Fibroblast of the aortic adventitia (primary cell): ENCODE measurements around the gene CD164L2. TPM values are rescaled to one million over a fixed set of nuclear protein-coding genes. Genes with fewer than 3 reads are reported as not detected.
"Not testable (repeated sequence)": the region's sequence is repeated elsewhere in the genome, so short reads cannot be mapped to it uniquely, and the experiment has no call there.

Experiments used
- DNase-seq: peaks from one replicate; pipeline ENCODE4 v3.0.0-alpha.2; 2010; ENCODE audit warnings: low read depth
- H3K4me3 ChIP-seq: 2 replicates; pipeline ENCODE4 v1.5.1; 2011; ENCODE audit warnings: low read depth, mild to moderate bottlenecking, control low read depth, low read length, moderate library complexity
- total RNA-seq: library from RNA; depleted of rRNA; stranded (reverse); fragments of >200 nt; gene quantifications from 2 replicates; pipeline ENCODE4 v1.2.3, GENCODE V29; 2012; ENCODE audit warnings: low replicate concordance
- TF ChIP-seq, protein P1 (sequence below): IDR thresholded peaks from 2 replicates; pipeline ENCODE4 v1.5.1; 2011; ENCODE audit warnings: mild to moderate bottlenecking, low read length, control low read depth, inconsistent platforms; ENCODE audit not compliant: insufficient read depth

CD164L2 gene
- total RNA-seq, 1 donor: not detected

DNA sequence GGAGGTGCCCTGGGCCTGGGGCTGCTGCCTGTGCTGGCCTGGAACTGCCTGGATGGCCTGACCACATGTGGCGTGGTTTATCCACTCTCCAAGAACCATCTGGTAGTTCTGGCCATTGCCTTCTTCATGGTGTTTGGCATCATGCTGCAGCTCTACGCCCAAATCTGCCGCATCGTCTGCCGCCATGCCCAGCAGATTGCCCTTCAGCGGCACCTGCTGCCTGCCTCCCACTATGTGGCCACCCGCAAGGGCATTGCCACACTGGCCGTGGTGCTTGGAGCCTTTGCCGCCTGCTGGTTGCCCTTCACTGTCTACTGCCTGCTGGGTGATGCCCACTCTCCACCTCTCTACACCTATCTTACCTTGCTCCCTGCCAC is 11.1 kb upstream of the CD164L2 start:
- TF ChIP-seq, protein P1, sequence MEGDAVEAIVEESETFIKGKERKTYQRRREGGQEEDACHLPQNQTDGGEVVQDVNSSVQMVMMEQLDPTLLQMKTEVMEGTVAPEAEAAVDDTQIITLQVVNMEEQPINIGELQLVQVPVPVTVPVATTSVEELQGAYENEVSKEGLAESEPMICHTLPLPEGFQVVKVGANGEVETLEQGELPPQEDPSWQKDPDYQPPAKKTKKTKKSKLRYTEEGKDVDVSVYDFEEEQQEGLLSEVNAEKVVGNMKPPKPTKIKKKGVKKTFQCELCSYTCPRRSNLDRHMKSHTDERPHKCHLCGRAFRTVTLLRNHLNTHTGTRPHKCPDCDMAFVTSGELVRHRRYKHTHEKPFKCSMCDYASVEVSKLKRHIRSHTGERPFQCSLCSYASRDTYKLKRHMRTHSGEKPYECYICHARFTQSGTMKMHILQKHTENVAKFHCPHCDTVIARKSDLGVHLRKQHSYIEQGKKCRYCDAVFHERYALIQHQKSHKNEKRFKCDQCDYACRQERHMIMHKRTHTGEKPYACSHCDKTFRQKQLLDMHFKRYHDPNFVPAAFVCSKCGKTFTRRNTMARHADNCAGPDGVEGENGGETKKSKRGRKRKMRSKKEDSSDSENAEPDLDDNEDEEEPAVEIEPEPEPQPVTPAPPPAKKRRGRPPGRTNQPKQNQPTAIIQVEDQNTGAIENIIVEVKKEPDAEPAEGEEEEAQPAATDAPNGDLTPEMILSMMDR: no peak
- H3K4me3 ChIP-seq: no peak overlapping the region
- no peak for DNase-seq

DNA sequence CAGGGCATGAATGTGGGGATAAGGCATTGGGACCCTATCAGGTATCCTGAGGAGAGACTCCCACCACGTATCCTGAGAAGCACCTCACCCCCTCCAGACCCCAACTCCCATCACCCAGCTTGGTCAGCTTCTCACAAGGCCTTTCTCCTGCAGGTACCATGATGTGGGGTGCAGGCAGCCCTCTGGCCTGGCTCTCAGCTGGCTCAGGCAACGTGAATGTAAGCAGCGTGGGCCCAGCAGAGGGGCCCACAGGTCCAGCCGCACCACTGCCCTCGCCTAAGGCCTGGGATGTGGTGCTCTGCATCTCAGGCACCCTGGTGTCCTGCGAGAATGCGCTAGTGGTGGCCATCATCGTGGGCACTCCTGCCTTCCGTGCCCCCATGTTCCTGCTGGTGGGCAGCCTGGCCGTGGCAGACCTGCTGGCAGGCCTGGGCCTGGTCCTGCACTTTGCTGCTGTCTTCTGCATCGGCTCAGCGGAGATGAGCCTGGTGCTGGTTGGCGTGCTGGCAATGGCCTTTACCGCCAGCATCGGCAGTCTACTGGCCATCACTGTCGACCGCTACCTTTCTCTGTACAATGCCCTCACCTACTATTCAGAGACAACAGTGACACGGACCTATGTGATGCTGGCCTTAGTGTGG is 10.6 kb upstream of the CD164L2 start:
- TF ChIP-seq, protein P1: no peak

DNA sequence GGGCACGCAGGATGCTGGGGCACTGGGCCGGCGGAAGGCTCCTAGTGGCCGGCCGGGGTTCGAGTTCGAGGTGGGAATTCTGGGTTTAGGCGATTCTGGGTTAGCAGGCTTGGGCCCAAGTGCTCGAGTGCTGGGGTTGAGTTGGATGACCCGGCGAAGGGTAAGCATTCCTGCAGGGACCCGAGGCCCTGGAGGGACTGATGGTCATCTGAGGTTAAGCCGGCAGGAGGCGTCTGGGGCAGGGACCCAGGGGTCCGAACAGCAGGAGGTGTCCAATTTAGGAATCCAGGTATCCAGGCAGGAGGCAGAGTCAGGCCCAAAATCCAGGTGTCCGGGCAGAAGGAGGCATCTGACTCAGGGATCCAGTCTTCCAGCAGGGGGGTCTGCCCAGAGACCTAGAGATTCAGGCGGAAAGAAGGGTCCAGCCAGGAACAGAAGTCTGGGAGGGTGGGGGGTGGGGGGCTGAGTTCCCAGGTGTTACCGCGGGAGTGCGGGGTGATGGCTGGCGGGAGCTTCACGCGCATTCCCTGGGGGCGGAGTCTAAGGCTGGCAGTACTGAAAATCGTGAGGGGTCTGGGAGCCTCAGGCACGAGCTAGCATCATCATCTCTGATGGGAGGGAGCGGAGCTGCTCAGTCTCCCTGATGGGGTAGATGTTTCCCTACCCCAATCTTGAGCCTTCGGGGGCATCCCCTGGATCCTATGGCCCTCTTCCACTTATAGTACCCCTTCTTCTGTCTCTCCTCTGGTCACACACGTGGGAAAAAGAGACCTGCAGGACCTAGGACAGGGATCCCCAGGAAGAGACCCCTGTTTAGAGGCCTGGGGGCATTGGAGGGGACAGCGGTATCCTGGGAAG is 9.9 kb upstream of the CD164L2 start:
- TF ChIP-seq, protein P1: peak; percentile 20
- no peak for DNase-seq
- peak overlapping the region; percentile 71 for H3K4me3 ChIP-seq

More for the DNA sequence above, 10.6 kb upstream of the CD164L2 start:
- no peak for DNase-seq
- no peak overlapping the region for H3K4me3 ChIP-seq

DNA sequence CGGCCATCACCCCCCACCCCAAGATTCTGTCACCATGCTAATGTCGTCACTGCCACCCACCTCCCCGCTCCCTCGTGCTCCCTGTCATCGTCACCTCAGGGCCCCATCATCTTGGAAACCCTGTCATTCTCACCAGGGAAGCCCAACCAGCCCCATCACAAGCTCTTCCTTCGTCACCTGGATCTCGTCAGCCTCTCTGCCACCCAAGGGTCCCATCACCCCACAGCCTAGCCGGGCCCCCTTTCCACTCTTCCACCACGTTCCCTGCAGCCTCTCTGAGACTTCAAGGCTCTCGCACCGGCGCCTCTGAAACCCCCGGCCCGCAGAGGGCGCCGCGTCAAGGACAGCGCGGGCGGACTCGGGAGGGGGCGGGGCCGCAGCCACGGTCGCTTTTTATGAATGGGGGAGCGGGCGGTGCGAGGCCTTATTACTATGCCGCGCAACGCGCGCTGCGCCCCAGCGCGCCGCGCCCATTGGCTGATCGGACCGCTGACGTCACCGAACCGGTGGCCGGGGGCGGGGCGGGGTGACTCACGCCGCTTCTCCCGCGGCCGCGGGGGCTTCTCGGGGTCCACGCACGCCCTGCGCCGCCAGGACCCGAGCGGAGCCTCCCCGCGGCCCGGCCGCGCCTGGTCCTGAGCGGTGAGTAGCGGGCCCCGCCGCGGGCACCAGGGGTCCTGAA is 9.1 kb upstream of the CD164L2 start, which contains the start of gene GPR3:
Gene GPR3 (plus strand): TSS at position 527 of the 682 bp plus-strand sequence. CDS start 1,177 bp downstream, outside the sequence.
- peak within 1 kb of the TSS; percentile 71 for H3K4me3 ChIP-seq
- TF ChIP-seq, protein P1: peak; percentile 50
- peak; percentile 83 for DNase-seq

DNA sequence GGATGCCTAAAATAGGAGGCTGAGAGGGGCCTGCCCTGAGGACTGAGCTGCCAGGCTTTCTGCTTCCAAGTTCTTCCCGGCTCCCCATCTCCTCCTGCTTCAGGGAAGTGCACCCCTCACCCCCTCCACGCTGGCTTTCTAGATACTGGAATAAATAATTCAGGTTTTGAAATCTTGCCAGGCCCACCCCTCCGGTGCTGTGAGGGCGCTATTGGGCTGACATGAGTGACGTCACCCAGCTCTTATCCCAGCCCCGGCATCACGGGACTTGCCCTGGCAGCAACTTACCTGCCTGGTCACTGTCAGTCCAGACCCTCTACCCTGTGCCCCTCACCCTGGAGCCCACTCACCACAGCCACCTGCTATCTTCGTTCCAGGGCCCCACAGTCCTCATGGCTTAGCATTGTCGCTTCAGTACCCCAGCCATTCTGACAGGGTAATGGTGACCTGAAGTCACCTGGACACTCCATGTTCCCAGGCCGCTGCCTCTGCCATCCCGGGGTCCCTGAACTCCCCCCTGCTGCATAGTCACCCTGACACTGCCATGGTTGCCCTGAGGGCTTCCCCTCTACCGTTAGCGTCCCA is 8.5 kb upstream of the CD164L2 start:
- peak overlapping the region; percentile 71 for H3K4me3 ChIP-seq
- TF ChIP-seq, protein P1: no peak
- DNase-seq: peak; percentile 64

DNA sequence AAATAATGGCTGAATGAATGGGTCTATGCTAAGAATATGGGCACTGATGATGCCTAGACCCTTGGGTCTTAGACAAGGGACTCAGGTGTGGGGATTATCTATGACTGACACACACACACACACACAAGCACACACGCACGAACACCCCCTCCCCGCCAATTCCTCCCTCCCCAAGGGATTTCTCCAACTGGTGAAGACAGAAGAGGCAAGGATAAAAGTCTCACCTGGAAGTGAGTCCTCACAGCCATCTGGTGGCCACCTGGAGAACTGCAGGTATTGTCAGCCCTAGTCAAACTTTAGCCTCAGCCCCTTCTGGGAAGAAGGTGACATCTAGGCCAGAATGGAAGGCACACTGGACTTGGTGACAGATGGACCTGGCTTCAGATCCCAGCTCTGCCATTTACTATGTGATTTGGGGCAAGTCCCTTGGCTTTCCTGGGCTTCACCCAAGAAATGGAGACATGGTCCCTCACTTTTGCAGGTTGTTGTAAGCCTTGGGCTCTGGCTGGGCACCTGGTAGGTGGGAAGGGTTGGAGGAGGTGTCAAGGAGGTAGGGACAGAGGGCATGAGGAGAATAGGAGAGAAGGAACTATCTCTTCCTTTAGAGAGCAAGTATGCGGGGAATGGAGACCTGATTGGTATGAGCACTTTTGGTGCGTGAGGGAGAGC is 5.3 kb upstream of the CD164L2 start:
- H3K4me3 ChIP-seq: no peak overlapping the region
- peak; percentile 50 for DNase-seq
- TF ChIP-seq, protein P1: peak; percentile 93

DNA sequence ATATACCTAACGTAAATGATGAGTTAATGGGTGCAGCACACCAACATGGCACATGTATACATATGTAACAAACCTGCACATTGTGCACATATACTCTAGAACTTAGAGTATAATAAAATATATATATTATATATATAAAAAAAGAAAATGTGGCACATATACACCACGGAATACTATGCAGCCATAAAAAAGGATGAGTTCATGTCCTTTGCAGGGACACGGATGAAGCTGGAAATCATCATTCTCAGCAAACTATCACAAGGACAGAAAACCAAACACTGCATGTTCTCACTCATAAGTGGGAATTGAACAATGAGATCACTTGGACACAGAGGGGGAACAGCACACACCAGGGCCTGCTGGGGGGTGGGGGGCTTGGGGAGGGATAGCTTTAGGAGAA is 1.7 kb upstream of the CD164L2 start:
- H3K4me3 ChIP-seq, DNase-seq: not testable (repeated sequence)
